ENCODE measurements around the gene INPP4A.

Gene INPP4A

GRCh38 chr2:98607741-98608115 lies 163.1 kb downstream of the INPP4A start:
- ChIA-PET POLR2A (interaction anchor here (1.4 kb wide), 1 partner anchor 21 kb away, joined by 3 read pairs; no protein-coding TSS in a partner anchor), CTCF (interaction anchor here (0.5 kb wide), 1 partner anchor 199 kb away, joined by 4 read pairs; no protein-coding TSS in a partner anchor)
- TF ChIP-seq ZNF335 (tag by site-specific recombination; conservative IDR thresholded peaks at IDR 0.05), result peak; percentile 15; the same call in 1 of the 2 replicates
- TF ChIP-seq, protein P1, sequence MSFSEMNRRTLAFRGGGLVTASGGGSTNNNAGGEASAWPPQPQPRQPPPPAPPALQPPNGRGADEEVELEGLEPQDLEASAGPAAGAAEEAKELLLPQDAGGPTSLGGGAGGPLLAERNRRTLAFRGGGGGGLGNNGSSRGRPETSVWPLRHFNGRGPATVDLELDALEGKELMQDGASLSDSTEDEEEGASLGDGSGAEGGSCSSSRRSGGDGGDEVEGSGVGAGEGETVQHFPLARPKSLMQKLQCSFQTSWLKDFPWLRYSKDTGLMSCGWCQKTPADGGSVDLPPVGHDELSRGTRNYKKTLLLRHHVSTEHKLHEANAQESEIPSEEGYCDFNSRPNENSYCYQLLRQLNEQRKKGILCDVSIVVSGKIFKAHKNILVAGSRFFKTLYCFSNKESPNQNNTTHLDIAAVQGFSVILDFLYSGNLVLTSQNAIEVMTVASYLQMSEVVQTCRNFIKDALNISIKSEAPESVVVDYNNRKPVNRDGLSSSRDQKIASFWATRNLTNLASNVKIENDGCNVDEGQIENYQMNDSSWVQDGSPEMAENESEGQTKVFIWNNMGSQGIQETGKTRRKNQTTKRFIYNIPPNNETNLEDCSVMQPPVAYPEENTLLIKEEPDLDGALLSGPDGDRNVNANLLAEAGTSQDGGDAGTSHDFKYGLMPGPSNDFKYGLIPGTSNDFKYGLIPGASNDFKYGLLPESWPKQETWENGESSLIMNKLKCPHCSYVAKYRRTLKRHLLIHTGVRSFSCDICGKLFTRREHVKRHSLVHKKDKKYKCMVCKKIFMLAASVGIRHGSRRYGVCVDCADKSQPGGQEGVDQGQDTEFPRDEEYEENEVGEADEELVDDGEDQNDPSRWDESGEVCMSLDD (tag by site-specific recombination; IDR thresholded peaks at IDR 0.05), result no peak
- H3K36me3 ChIP-seq (ENCODE audit: control insufficient read depth in 2 of 2, insufficient read depth in 1 of 2, low read length in 2 of 2), result peaks cover 30 to 42% of the 10 kb centered on the region in 2 experiments
- no peaks in the 10 kb centered on the region for H3K9me3 ChIP-seq (ENCODE audit: control insufficient read depth, insufficient read depth, low read depth, low read length)
- H3K4me1 ChIP-seq (ENCODE audit: control insufficient read depth, insufficient read depth, low read length), result peaks cover 15% of the 10 kb centered on the region
- H3K27ac ChIP-seq (ENCODE audit: extremely low read depth, low read depth, low read length), result peak overlapping the region; percentile 81
- H3K4me3 ChIP-seq (ENCODE audit: low read depth, low read length), result peak overlapping the region; percentile 75

DNA sequence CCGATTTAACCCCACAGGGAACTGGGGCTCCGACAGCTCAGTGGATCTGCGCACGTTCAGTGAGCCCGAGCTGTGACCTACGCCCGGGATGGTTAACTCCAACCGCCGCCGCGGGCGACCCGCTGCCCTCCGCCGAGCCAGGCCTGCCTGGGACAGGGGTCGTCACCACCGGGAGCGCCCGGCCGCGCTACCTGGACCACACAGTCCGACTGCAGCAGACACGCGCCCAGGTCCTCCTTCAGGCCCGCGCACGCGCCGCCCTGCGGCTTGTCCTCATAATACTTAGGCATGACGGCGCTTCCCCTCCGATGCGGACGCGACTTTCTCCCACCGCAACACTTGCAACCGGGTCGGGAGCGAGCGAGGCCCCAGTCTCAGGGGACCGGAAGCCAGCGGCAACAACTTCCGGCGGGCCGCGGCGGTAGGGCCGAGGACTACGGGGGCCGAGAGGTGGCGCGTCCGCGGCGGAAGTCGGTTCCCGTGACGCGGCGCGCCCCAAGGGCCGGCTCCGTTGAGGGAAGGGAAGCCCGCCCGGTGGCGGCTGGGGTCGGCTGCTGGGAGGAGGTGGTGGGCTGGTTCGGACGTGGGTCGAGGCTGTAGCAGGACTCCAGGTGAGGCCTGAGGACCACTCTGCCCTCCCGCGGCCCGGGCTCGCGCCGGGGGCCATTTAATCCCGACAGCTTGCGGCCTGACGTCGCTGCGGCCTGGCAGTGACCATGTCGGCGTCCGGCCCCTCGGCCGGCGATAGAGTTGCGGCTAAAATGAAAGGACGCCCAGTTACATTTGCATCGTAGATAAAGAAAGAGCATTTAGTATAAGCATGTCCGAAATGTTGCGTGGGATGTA lies 163.7 kb downstream of the INPP4A start, which contains the start of the genes COA5 and UNC50:
Gene COA5 (minus strand): TSS at position 397 of the 846 bp plus-strand sequence. CDS start 107 bp downstream, at position 290.
Gene UNC50 (plus strand): TSS at position 474 of the 846 bp plus-strand sequence. CDS start 1,171 bp downstream, outside the sequence.
- Histone ChIP-seq H3K9me3 (ENCODE audit: control insufficient read depth, insufficient read depth, low read depth, low read length) (no peaks in the 10 kb centered on the region), H3K4me3 (ENCODE audit: low read depth, low read length) (peak within 1 kb of the TSS; percentile 75), H3K27ac (ENCODE audit: extremely low read depth, low read depth, low read length) (peak within 1 kb of the TSS; percentile 81), H3K4me1 (ENCODE audit: control insufficient read depth, insufficient read depth, low read length) (peaks cover 15% of the 10 kb centered on the region), H3K36me3 (ENCODE audit: control insufficient read depth in 2 of 2, insufficient read depth in 1 of 2, low read length in 2 of 2) (peaks cover 31 to 45% of the 10 kb centered on the region in 2 experiments)
- CTCF ChIA-PET, result interaction anchor here (0.7 to 0.9 kb wide), 2 partner anchors 41 to 835 kb away, joined by 3 read pairs; no protein-coding TSS in a partner anchor
- POLR2A ChIA-PET, result interaction anchor here (1.0 to 1.5 kb wide), 4 partner anchors 10 to 122 kb away, joined by 3 to 5 read pairs (median 4); no protein-coding TSS in a partner anchor
- TF ChIP-seq ZNF354C (tag by site-specific recombination; IDR thresholded peaks at IDR 0.05; ENCODE audit: borderline replicate concordance, low read depth) (no peak), ZNF121 (tag by site-specific recombination; IDR thresholded peaks at IDR 0.05) (no peak), ZBTB21 (tag by site-specific recombination; IDR thresholded peaks at IDR 0.05) (peak; percentile 58; the same call in 1 of the 2 replicates), FEZF1 (tag by site-specific recombination; IDR thresholded peaks at IDR 0.05) (no peak), ZNF221 (tag by site-specific recombination; IDR thresholded peaks at IDR 0.05; ENCODE audit: borderline replicate concordance) (no peak), GLI2 (tag by site-specific recombination; IDR thresholded peaks at IDR 0.05; ENCODE audit: borderline replicate concordance, low read depth) (no peak), HOXA7 (CRISPR knock-in tag; IDR thresholded peaks at IDR 0.05; ENCODE audit: borderline replicate concordance) (no peak), ZNF621 (tag by site-specific recombination; IDR thresholded peaks at IDR 0.05) (no peak), ZEB2 (tag by site-specific recombination; IDR thresholded peaks at IDR 0.05) (peak; percentile 95), ZNF169 (tag by site-specific recombination; IDR thresholded peaks at IDR 0.05) (no peak), ZNF274 (IDR thresholded peaks at IDR 0.05; ENCODE audit: low read length) (no peak), ZNF274 (tag by site-specific recombination; IDR thresholded peaks at IDR 0.05; ENCODE audit: borderline replicate concordance) (no peak), ZNF664 (tag by site-specific recombination; IDR thresholded peaks at IDR 0.05) (no peak), ZNF571 (tag by site-specific recombination; IDR thresholded peaks at IDR 0.05) (no peak), ZNF335 (tag by site-specific recombination; conservative IDR thresholded peaks at IDR 0.05) (peak; percentile 71), OSR2 (tag by site-specific recombination; IDR thresholded peaks at IDR 0.05) (peak; percentile 66), REST (tag by site-specific recombination; IDR thresholded peaks at IDR 0.05) (no peak), ZNF248 (tag by site-specific recombination; IDR thresholded peaks at IDR 0.05) (no peak), ZNF423 (tag by site-specific recombination; IDR thresholded peaks at IDR 0.05) (0 out of 2 replicates have a peak, but pooled peaks have one; percentile 8), SCRT1 (tag by site-specific recombination; IDR thresholded peaks at IDR 0.05; ENCODE audit: borderline replicate concordance) (no peak), ZNF416 (tag by site-specific recombination; IDR thresholded peaks at IDR 0.05) (no peak), ZNF426 (tag by site-specific recombination; IDR thresholded peaks at IDR 0.05) (no peak), ZNF843 (tag by site-specific recombination; IDR thresholded peaks at IDR 0.05) (0 out of 2 replicates have a peak, but pooled peaks have one; percentile 28), ZNF174 (tag by site-specific recombination; IDR thresholded peaks at IDR 0.05) (no peak), ZSCAN5A (tag by site-specific recombination; IDR thresholded peaks at IDR 0.05) (no peak)

Measured in HEK293 (cell line).